H1 (cell line): ENCODE data around the gene CBLB. TPM values are rescaled to one million over a fixed set of nuclear protein-coding genes. Genes with fewer than 3 reads are reported as not detected.

Source experiments
- CTBP2 ChIP-seq: IDR thresholded peaks from 2 replicates; pipeline ENCODE4 v1.7.0; 2011; ENCODE audit warnings: borderline replicate concordance, mild to moderate bottlenecking, moderate library complexity, mixed read lengths, low read length; ENCODE audit not compliant: insufficient read depth, insufficient read length
- HDAC6 ChIP-seq: IDR thresholded peaks from one replicate; pipeline ENCODE4 v1.7.1; 2012; ENCODE audit warnings: low read depth, mild to moderate bottlenecking, inconsistent platforms, low read length, moderate library complexity
- RNF2 ChIP-seq: fragments of 200-900, 300-1000 bp; sonication (generic); IDR thresholded peaks from 2 replicates; pipeline ENCODE4 v1.7.1; 2016; ENCODE audit warnings: borderline replicate concordance, low read depth, mild to moderate bottlenecking, antibody characterized with exemption, low read length; ENCODE audit not compliant: poor library complexity, severe bottlenecking; ENCODE audit errors: missing control alignments
- polyA plus RNA-seq, 7 experiments: library from polyadenylated mRNA; depleted of rRNA in 3 of 7; stranded (reverse) in 5 of 7; unstranded in 2 of 7; fragments of >200 nt in 5 of 7; fragments of 200-250 nt in 2 of 7; gene quantifications; 1 replicate in 5 of 7; 2 replicates in 1 of 7; 4 replicates in 1 of 7; pipeline versions ENCODE4 v1.2.1 to v1.2.3, GENCODE V29; 2011 to 2013; ENCODE audit warnings: missing spikeins in 2 of 7, mixed read lengths in 2 of 7
- total RNA-seq: library from RNA; stranded (reverse); fragmentation: NEBNext Ultra II Directional; extraction: Animal tissue kit (Norgen Biotek cat#: 25700); gene quantifications from 2 replicates; pipeline ENCODE4 v1.2.1, GENCODE V29; 2021
- TF ChIP-seq, protein P1 (sequence below): IDR thresholded peaks from 2 replicates; pipeline ENCODE4 v1.6.1; 2012; ENCODE audit warnings: low read length, inconsistent platforms
- TF ChIP-seq, protein P2 (sequence below): IDR thresholded peaks from 2 replicates; pipeline ENCODE4 v1.6.1; 2012; ENCODE audit warnings: inconsistent platforms

CBLB gene
- total and polyA plus RNA-seq, 2 of the 8 experiments (the other 6 are each of a cell fraction or from before 2014, with no cell fraction given), result 14.5 to 26.0 TPM

DNA sequence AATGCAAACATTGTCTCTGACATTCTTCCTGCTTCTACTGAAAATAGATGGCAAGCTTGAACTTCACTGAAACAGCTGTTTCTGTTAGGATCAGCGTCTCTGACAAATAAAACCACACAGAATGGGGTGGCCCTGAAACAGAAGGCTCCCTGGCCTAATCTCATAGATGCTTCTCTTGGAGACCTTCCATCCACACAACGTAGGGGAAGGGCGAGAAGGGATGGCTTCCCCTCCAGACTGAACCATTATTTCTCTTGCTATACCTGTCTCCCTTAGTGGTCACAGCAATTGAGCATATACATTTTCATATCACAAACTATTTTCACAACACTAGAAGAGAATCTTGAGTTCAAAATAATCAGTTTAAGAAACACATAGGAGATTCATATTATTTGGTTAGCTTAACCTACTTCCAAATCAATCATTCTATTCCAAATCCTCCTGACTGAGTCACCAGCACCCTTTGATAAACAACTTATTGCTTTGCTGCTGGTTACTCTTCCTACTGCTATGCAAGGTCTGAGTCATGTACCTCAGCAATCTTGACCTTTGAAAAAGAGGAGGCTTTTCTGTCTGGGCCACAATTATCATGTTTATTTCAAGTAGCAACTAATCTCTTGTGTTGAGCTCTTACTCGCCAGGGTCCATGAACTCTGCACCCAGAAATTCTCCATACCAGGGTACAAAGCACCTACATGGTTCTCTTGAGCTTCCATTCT is 45.5 kb downstream of the CBLB start (continued):
- TF ChIP-seq, protein P1, sequence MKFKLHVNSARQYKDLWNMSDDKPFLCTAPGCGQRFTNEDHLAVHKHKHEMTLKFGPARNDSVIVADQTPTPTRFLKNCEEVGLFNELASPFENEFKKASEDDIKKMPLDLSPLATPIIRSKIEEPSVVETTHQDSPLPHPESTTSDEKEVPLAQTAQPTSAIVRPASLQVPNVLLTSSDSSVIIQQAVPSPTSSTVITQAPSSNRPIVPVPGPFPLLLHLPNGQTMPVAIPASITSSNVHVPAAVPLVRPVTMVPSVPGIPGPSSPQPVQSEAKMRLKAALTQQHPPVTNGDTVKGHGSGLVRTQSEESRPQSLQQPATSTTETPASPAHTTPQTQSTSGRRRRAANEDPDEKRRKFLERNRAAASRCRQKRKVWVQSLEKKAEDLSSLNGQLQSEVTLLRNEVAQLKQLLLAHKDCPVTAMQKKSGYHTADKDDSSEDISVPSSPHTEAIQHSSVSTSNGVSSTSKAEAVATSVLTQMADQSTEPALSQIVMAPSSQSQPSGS, result no peak
- TF ChIP-seq RNF2 (no peak), CTBP2 (no peak), HDAC6 (no peak)
- TF ChIP-seq, protein P2, sequence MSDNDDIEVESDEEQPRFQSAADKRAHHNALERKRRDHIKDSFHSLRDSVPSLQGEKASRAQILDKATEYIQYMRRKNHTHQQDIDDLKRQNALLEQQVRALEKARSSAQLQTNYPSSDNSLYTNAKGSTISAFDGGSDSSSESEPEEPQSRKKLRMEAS, result no peak
